ENCODE data around the gene ZNF385D. TPM values are rescaled to one million over a fixed set of nuclear protein-coding genes. Genes with fewer than 3 reads are reported as not detected.

The ZNF385D gene
- total RNA-seq, 1 donor from 2014 or later, result 25.8 TPM

DNA sequence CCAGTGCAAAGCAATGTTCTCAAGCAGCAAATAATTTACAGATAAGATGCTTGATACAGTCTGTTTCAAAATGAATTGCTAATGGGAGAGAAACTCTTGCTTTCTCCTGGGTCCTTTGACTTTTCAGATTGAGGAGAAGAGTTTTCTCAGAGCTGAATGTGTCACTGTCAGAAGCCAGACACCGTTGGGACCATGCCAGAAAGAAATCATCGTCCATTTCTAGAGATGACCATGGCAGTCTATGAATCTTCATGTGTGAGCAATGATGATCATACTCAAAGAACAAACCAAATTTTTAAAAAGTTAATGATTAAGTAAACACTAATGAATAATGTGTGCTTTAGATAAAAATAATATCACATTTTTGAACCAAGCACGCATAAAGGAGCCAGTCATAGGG, 77.6 kb downstream of the ZNF385D start:
- DNase-seq (ENCODE audit: low spot score), result no peak

DNA sequence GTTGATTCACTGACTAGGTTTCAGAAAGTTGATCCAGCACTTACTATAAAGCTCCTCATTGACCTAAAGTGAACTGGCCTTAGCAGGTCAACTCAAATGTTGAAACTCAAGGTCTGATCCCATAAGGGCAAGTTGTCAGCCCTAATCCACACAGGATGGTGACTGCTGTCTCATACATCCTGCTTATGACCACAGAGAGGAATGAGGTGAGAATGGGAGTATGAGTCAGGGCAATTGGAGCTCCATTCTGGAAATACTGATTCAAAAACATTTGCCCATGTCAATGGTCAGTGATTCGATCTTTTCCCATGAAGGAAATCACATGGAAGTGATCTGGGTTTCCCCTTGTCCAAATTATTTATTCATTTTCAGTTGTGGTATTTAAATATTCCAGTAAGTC, 78.7 kb downstream of the ZNF385D start:
- no peak for DNase-seq (ENCODE audit: low spot score)

DNA sequence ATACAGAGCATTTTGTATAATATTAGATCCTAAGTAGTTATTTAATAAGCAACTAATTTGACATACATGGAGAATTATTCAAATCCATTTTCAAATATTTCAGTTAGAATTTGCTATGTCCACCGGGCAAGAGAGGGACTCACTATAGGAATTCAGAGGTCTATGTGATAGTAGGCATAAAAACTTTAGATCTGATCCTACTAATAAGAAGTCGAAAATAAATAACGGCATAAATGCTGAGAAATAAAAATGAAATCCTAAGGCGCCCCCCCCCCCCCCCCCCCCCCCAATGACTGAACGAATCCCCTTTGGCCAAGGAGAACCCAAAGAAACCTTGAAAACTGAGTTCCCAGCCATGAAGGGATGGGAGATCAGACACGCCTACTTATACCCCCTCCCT, 80.6 kb downstream of the ZNF385D start:
- no peak for DNase-seq (ENCODE audit: low spot score)

DNA sequence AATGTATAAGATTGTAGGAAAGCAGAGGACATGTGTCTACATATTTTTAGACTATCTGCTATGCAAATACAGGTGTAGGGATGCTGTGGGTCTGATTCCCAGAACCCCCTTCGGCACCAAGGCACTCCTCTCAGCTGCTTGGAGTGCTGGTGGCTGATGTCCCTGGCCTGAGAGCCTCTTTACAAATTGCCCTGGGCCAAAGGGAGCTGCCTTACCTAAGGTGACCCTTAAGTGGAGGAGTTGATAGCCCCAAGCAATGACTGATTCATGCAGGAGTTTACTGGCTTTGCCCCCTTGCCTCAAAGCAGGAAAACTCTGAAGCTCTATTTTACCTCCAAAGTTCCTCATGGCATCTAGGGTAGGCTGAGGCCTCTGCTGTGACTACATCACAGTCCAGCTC, 83.0 kb downstream of the ZNF385D start:
- DNase-seq (ENCODE audit: low spot score), result no peak

DNA sequence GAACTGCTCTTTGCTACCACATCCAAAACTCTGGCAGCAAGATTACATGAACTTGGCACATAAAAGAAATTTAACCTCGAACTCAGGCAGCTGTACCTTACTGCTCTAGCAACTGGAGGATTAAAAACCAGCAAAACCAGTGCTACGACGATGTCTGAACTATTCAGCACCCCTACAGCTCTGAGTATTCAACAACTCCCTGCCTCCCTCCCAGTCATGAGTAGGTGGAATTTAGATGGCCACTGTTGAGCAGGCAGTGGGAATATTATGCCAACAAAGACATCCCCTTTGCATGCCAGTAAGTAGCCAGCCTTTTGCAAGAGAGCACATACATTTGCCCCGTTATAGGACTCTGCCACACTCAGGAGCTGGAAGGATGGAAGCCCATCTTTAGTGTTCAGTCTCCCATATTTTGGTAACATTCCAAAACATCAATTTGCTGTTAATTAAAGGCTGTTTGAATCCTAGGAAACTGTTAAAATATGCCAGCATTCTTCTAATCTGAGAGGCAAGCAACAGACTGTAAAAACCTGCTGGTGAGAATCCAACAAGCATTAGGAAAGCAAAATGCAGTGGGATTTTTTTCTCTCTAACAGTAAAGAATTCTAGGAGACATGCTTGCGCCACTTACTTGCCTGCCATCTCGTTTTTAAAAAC, 85.4 kb downstream of the ZNF385D start:
- DNase-seq (ENCODE audit: low spot score), result no peak

DNA sequence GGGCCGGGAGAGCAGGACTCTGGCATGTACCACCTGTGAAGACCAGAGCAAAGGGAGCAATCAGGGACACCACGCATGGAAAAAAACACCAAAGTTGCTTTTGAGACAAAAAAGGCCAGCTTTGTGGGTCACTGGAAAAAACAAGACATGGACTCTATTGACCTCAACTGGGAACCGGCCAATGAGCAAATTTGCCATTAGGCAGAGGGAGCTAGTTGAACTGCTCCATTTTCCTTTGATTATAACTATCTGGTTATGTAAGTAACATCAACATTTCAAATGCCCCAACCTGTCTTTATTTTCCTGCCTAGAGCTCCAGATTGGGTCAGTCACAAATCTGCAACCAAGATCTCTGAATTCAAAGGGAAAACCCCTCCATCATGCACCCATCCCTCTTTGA, 86.0 kb downstream of the ZNF385D start:
- DNase-seq (ENCODE audit: low spot score), result no peak

DNA sequence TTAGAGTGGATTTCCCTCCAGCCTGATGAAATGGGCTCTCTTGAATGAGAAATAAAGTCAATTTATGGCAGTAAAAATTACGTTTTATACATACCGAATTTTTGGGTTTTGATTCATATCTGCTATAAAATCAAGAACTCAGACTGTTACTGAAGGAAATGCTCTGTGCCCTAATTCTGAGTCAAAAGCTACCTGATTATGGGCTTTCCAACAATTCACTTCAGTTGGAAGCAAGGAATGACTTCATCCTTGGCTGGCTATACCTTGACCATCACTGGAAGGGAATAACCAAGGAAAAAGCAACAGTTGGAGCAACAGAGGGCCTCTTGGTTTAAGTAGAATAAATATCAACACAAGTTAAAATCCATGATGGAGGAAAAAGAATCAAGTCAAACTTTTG, 88.6 kb downstream of the ZNF385D start:
- DNase-seq (ENCODE audit: low spot score), result no peak

DNA sequence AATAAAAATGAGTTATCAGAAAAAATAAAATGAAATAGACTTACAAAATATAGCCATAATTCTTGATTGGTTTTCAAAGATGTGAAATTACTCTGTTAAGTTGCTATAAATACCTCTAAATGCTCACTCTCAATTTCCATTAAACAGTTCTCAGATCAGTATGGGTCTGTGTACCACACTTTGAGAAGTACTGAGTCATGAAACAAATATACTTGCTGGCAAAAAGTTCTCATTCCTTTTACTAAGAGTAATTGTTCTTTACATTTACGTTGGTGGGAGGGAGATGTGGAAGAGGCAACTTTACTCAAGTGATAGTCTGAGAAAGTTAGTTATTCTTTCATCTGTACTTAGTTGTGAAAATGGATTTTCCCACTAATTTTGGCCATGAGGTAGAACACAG, 96.3 kb downstream of the ZNF385D start:
- no peak for DNase-seq (ENCODE audit: low spot score)

DNA sequence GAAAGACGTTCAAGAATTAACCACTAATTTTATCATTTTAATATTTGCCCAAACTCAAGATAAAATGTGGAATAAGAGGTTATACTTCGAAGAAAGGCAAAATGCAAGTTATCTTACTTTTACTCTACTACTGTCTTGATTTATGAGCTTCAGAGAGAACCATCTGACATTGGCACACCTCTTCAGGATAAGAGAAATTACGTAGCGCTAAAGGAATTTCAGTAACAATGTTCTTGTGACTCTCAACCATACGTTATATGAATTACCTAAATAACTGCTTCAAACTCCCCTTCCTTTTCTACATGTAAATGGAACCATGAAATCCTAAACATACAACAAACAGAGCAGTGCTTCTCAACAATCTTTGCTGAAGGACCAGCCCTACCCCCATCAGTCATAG, 96.8 kb downstream of the ZNF385D start:
- DNase-seq (ENCODE audit: low spot score), result no peak

DNA sequence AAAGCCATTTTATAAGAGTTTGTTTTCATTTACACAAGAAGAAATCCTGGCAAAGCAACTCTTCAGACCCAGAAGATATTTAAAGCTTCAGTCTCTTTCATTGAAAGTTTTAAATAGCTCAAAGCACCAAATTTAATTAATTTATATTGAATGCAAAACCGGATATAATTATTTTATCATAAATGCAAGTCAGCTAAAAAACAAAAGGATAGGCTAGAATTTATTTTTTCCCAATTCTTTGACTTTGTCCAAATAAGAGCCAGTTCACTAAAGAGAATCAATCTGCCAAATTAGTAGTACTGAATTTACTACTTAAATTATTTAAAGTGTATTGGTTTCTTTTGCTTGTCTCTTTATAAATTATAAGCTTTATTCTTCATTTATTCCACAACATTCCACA, 101.5 kb downstream of the ZNF385D start:
- DNase-seq (ENCODE audit: low spot score), result no peak

DNA sequence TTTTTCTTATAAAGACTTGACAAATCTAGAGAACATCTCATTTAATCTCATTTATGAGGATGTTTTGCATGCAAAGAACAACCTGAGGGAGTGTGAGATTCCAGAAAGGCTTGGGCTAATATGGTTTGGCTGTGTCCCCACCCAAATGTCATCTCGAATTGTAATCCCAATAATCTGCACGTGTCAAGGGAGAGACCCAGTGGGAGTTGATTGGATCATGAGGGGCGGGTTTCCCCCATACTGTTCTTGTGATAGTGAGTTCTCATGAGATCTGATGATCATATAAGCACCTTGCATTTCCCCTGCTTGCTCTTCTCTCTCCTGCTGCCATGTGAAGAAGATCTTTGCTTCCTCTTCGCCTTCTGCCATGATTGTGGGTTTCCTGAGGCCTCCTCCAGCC, 103.0 kb downstream of the ZNF385D start:
- no peak for DNase-seq (ENCODE audit: low spot score)

DNA sequence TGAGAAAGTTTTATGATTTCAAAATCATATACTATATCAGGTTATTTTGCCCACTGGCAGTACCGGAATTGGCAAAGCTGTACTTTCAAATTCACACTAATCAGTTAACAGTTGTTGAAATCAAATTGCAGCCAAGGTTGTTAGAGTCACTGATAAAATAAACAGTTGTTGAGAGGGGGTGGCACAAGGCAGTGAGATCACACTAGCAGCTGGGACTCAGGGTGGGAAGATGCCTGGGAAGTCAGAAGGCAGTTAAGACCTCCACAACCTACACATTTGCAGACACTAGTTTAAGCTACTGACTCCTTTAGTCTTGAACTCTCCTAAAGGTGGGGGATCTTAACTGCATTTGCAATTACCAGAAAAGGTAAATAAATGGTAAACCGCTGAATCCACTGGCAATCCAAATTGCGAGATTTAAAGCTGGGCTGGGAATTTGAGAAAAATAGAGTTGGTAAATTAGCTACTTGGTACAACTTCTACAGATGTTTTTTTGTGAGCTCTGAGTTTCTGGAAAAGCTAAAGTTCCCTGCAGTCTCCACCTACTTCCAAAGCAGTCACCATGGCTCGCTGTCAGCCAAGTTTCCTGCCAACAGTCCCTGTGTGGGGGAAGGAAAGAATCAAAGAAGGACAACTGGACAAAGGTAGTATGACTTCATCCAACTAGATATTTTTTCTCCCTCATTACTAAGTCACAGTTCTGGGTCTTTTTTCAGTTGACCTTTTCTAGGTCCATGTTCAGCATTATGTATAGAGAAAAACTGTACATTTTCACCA, 105.7 kb downstream of the ZNF385D start:
- DNase-seq (ENCODE audit: low spot score), result peak; percentile 15

DNA sequence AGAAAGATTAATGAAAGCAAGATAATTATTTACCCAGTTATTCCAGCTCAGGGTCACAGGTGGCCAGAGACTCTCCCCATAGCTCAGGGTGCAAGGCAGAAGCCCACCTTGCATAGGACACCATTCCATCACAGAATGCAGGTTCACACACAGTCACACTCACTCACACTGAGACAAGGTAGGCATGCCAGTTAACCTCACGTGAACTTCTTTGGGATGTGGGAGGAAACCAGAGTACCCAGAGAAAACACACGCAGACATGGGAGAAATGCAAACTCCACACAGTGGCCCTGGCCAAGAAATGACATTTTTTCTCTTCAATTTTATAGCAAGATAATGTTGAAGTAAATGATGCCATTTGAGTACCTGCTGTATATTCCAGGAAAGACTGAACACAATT, 106.7 kb downstream of the ZNF385D start:
- DNase-seq (ENCODE audit: low spot score), result no peak

DNA sequence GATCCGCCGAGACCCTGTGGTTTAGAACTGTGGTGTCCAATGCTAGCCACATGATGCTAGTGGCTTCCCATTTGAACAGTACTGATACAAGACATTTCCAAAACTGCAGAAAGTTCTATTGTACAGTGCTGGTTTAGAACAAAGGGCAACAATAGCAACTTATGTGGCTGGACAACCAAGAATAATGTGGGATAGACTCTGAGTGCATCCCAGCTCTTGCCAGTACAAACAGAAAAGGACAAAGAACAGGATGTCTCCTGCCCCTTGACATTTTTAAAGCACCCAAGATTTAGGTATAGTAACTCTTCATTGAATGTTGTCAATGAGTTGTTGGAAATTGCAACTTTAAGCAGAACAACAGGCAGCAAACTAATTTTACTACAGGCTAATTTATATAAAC, 107.3 kb downstream of the ZNF385D start:
- DNase-seq (ENCODE audit: low spot score), result no peak

DNA sequence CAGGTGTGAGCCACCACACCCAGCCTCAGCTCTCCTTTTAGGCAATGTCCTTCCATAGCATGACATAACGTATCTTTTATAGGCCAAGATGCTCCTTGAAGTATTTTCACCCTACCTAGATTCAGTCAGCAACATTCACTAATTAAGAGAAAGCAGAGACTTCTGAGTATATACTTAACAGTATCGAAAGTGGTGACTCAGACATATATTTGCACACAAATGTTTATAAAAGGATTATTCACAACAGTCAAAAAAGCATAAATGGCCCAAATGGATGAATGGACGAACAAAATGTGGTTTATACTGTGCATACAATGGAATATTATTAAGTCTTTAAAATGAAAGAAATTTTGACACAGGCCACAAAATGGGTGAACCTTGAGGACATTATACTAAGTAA, 108.6 kb downstream of the ZNF385D start:
- no peak for DNase-seq (ENCODE audit: low spot score)

DNA sequence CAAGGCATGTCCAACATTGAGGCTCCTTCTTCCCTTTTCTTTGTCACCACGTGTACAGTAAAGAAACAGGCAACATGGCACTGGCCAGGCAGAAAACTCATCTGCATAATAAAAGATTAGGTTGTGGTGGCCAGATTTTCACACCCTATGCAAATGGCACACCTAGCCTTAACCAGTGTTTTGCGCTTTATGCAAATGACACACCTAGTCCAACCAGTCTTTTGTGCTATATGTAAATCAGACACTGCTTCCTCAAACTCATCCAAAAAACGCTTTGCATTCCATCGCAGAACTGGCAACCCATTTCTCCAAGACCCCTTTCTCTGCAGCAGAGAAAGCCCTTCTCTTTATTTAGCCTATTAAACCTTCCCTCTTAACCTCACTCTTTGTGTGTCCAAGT, 109.1 kb downstream of the ZNF385D start:
- no peak for DNase-seq (ENCODE audit: low spot score)

DNA sequence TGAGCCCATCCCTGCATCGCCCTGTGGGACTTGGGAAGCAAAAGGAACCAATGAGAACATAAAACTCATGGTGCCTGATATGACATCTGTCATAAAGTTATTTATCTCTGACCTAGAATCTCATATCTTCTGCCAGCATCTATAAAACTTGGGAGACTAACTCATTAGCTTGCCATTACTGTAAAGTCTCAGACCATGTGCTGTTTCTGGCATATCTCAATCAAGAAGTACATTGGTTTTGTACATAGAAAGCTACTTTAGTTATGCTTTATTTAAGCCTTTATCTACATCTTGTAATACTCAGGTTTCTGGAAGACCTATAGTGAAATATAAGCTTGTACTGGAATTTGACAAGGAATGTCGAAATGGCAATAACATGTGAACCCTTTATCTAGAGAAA, 112.5 kb downstream of the ZNF385D start:
- no peak for DNase-seq (ENCODE audit: low spot score)

DNA sequence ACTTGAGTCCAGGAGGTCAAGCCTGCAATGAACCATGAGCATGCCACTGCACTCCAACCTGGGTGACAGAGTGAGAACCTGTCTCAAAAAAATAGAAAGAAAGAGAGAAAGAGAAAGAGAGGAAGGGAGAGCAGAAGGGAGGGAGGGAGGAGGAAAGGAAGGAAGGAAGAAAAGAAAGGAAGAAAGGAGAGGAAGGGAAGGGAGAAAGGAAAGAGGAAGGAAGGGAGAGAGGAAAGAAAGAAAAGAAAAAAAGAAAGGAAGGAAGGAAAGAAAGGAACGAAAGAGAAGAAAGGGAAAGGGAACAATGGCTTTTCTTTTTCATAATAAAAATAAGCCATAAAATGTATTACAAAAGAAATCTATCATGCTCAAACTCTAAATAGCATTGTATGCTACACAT, 116.9 kb downstream of the ZNF385D start:
- DNase-seq (ENCODE audit: low spot score), result no peak

DNA sequence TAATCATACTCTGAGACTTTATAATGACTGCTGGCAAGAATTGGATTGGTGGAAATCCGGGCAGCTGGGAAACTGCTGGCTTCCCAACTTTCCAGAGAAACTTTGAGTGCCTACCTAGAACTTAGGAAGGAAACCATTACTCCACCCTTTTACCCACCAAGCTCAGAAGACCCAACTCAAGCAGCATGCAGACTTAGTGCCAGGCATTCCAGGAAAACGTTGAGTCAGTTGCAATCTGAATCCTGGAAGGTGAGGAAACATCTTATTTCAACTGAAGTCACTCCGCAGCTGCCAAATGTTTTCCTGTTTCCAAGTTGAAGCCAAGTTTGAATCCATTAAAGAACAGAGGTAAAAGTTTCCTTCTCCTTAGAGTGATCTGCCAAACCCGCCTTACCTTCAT, 126.5 kb downstream of the ZNF385D start:
- DNase-seq (ENCODE audit: low spot score), result no peak

DNA sequence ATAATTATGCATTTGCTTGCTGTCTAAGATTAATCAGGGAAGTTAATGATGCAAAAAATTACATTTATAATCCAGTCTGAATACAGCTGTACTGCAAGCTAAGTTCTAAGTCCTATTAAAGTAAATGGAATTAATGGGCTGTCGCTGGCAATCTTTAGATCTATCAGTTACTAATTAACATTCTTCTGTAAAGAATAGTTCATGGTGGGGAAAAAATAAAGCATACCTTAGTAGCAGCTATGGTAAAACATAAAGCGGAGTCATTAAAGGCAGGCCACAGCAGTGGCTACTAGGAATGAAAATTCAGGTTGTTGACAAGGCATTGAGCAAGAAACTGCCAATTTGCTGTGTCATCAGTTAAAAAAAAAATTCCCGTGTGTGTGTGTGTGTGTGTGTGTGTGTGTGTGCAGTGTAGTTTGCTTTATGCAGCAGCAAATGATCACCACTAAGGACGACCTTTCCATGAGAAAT, 129.8 kb downstream of the ZNF385D start:
- peak; percentile 10 for DNase-seq (ENCODE audit: low spot score)

DNA sequence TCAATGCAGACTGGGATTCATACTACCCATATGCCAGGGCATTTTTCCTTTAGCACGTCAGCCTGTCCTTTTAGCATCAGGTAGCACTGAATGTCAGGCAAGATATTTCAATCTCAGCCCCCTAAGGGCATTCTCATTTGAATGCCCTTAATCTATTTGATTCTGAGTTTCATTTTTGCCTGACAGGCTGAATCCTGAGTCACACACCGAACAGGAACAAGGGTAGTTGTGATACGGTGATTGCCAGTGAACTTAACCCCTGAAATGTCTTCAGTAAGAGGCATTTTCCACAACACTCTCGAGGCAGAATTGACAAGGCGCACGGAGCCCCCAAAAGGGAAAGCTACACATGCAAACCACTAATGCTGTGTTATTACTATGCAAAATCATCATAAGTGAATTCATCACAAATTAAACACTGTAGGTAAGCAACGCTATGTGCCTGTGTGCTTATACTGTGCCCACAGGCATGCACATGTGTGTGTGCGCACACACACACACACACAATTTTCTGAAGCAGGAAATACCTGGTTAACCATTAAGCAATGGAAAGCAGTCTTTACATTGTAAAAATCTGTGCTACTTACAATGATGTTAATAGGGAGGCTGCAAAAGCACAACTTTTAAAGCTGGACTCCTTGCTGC, 130.4 kb downstream of the ZNF385D start:
- DNase-seq (ENCODE audit: low spot score), result no peak

DNA sequence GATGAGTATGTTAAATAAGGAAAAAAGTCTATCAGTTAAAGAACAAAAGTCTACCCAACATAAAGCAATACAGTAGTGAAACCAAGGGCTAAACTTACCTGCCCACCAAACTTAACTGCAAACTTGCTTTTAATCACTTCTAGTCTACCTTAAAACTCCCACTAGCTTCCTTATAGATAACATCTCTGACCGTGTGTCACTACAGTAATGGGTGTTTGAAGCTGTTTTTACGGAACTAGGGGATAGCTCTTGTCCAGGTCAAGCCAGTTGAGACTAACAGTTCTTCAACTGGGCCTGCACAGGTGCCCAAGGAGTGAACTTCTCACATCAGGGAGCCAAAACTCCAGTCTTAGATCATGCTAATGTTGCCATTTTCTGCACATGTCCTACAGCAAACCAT, 132.3 kb downstream of the ZNF385D start:
- DNase-seq (ENCODE audit: low spot score), result no peak
